ENCODE measurements around the gene HCN1.
"Not testable (repeated sequence)": the region's sequence is repeated elsewhere in the genome, so short reads cannot be mapped to it uniquely, and the experiment has no call there.

HCN1 gene

GRCh38 chr5:45372629-45373028 is 323.6 kb downstream of the HCN1 start:
- H3K9me3 Mint-ChIP-seq: peaks cover 4% of the 10 kb centered on the region
- no peak overlapping the region for H3K4me3 Mint-ChIP-seq
- H3K27me3 Mint-ChIP-seq: no peaks in the 10 kb centered on the region
- no peaks in the 10 kb centered on the region for H3K36me3 Mint-ChIP-seq
- H3K4me1 Mint-ChIP-seq: no peaks in the 10 kb centered on the region
- H3K27ac Mint-ChIP-seq: no peak overlapping the region
- no peak for DNase-seq (ENCODE audit: low spot score in 2 of 2)
- ATAC-seq (ENCODE audit: low read depth): no peak

- not testable (repeated sequence) for H3K4me1 Mint-ChIP-seq; ATAC-seq (ENCODE audit: low read depth); H3K27ac Mint-ChIP-seq; DNase-seq (ENCODE audit: low spot score in 2 of 2); H3K36me3 Mint-ChIP-seq; H3K27me3 Mint-ChIP-seq; H3K4me3 Mint-ChIP-seq; H3K9me3 Mint-ChIP-seq
These were observed 324.8 kb downstream of the HCN1 start for GRCh38 chr5:45371423-45371822.

DNA sequence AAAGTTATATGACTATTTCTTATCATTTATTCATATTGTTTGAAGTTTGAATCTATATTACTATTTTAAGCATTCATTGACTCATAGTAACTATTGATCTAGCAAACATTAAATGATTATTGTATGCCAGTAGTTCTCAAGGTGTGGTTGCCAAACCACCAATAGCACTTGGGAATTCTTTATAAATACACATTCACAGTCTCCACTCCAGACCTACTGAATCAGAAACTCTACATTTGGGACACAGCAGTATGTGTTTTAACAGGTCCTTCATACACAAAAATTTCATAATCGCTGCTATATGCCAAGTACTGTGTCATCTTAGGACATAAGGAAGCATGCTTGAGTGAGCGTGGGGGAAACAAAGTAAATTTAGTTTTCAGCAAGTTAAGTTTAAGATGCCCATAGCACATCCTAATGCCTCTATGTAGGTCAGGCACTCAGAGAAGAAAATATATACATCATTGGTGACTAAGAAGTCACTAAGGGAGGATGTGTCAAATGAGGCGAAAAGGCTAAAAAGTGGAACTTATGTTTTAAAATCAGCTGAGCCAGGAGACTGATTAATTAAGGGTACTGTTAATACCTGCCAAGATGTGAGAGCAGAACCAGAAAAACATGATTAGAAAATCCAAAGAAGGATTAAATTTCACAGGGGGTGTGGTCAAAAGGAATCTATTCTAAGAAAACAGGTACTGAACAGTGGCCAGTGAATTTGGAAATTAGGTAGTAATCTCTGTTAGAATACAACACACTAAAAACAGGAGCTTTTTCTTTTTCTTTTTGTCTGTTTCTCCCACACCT is 340.8 kb downstream of the HCN1 start:
- no peaks in the 10 kb centered on the region for H3K36me3 Mint-ChIP-seq
- ATAC-seq (ENCODE audit: low read depth): no peak

DNA sequence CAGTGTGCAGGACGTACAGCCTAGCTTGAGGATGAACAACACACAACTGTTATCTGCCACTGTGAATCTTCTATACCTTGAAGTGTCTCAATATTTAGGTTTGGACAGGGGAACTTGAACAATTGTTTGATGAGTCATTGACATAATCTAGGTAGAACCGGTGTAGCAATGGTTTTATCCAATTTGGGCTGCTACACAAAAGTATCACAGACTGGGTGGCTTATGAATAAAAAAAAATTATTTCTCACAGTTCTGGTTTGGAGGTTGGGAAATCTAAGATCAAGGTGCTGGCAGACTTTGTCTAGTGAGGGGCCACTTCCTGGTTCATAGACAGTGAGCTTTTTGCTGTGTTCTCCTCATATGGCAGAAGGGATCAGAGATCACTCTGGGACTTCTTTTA is 359.7 kb downstream of the HCN1 start:
- H3K27ac Mint-ChIP-seq: no peak overlapping the region
- no peak for DNase-seq (ENCODE audit: low spot score in 2 of 2)
- ATAC-seq (ENCODE audit: low read depth): no peak
- H3K36me3 Mint-ChIP-seq: no peaks in the 10 kb centered on the region
- peaks cover 11% of the 10 kb centered on the region for H3K9me3 Mint-ChIP-seq
- no peak overlapping the region for H3K4me3 Mint-ChIP-seq
- H3K27me3 Mint-ChIP-seq: no peaks in the 10 kb centered on the region
- H3K4me1 Mint-ChIP-seq: no peaks in the 10 kb centered on the region

More for the DNA sequence above, 340.8 kb downstream of the HCN1 start:
- Mint-ChIP-seq H3K27me3 (no peaks in the 10 kb centered on the region), H3K4me1 (no peaks in the 10 kb centered on the region), H3K4me3 (no peak overlapping the region), H3K27ac (no peak overlapping the region), H3K9me3 (peaks cover 6% of the 10 kb centered on the region)
- DNase-seq (ENCODE audit: low spot score in 2 of 2): no peak

- Mint-ChIP-seq H3K36me3 (no peaks in the 10 kb centered on the region), H3K27ac (no peak overlapping the region), H3K9me3 (peaks cover 11% of the 10 kb centered on the region), H3K4me3 (no peak overlapping the region), H3K4me1 (no peaks in the 10 kb centered on the region), H3K27me3 (no peaks in the 10 kb centered on the region)
- DNase-seq (ENCODE audit: low spot score in 2 of 2) (no peak), ATAC-seq (ENCODE audit: low read depth) (no peak)
These were observed 360.2 kb downstream of the HCN1 start for GRCh38 chr5:45335978-45336377.

- no peak overlapping the region for H3K4me3 Mint-ChIP-seq
- no peak overlapping the region for H3K27ac Mint-ChIP-seq
- ATAC-seq (ENCODE audit: low read depth) (no peak), DNase-seq (ENCODE audit: low spot score in 2 of 2) (no peak)
- peaks cover 11% of the 10 kb centered on the region for H3K9me3 Mint-ChIP-seq
- no peaks in the 10 kb centered on the region for H3K4me1 Mint-ChIP-seq
- H3K27me3 Mint-ChIP-seq: no peaks in the 10 kb centered on the region
- no peaks in the 10 kb centered on the region for H3K36me3 Mint-ChIP-seq
These were observed 360.8 kb downstream of the HCN1 start for GRCh38 chr5:45335346-45335745.

DNA sequence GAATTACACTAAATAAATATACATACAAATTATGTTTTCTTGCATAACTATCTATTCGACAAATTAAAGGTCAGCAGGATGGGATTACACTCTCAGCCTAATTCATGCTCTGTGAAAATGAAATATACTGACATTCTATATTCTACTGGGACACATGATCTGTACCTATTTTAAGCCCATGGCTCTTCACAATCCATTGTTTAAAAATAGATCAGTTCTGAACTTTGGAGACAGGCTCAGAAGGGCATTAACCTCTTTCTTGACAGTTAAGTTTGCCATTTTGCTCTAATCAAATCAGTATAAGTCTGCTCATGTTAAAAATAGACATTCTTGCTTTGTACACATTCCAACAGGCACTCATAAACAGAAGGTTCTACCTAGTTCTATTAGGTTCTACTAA is 361.2 kb downstream of the HCN1 start:
- no peak overlapping the region for H3K4me3 Mint-ChIP-seq
- DNase-seq (ENCODE audit: low spot score in 2 of 2): no peak
- no peak overlapping the region for H3K27ac Mint-ChIP-seq
- H3K4me1 Mint-ChIP-seq: no peaks in the 10 kb centered on the region
- no peaks in the 10 kb centered on the region for H3K27me3 Mint-ChIP-seq
- ATAC-seq (ENCODE audit: low read depth): no peak
- peaks cover 11% of the 10 kb centered on the region for H3K9me3 Mint-ChIP-seq
- H3K36me3 Mint-ChIP-seq: no peaks in the 10 kb centered on the region

- H3K4me3 Mint-ChIP-seq: not testable (repeated sequence)
These were observed 383.6 kb downstream of the HCN1 start for GRCh38 chr5:45312627-45313026.

GRCh38 chr5:45295231-45295630 is 400.9 kb downstream of the HCN1 start:
- DNase-seq (ENCODE audit: low spot score in 2 of 2): no peak
- H3K27me3 Mint-ChIP-seq: no peaks in the 10 kb centered on the region
- H3K9me3 Mint-ChIP-seq: peaks cover 6% of the 10 kb centered on the region
- H3K36me3 Mint-ChIP-seq: no peaks in the 10 kb centered on the region
- no peak for ATAC-seq (ENCODE audit: low read depth)
- H3K27ac Mint-ChIP-seq: no peak overlapping the region
- no peak overlapping the region for H3K4me3 Mint-ChIP-seq
- no peaks in the 10 kb centered on the region for H3K4me1 Mint-ChIP-seq

More at GRCh38 chr5:45312627-45313026, 383.6 kb downstream of the HCN1 start:
- not testable (repeated sequence) for DNase-seq (ENCODE audit: low spot score in 2 of 2); H3K9me3 Mint-ChIP-seq; H3K27me3 Mint-ChIP-seq; H3K4me1 Mint-ChIP-seq; H3K27ac Mint-ChIP-seq; H3K36me3 Mint-ChIP-seq; ATAC-seq (ENCODE audit: low read depth)

GRCh38 chr5:45288746-45289145 is 407.4 kb downstream of the HCN1 start:
- DNase-seq (ENCODE audit: low spot score in 2 of 2) (no peak), ATAC-seq (ENCODE audit: low read depth) (no peak)
- H3K4me1 Mint-ChIP-seq: no peaks in the 10 kb centered on the region
- H3K4me3 Mint-ChIP-seq: no peak overlapping the region
- H3K9me3 Mint-ChIP-seq: peaks cover 6% of the 10 kb centered on the region
- H3K27me3 Mint-ChIP-seq: no peaks in the 10 kb centered on the region
- no peak overlapping the region for H3K27ac Mint-ChIP-seq
- H3K36me3 Mint-ChIP-seq: no peaks in the 10 kb centered on the region

DNA sequence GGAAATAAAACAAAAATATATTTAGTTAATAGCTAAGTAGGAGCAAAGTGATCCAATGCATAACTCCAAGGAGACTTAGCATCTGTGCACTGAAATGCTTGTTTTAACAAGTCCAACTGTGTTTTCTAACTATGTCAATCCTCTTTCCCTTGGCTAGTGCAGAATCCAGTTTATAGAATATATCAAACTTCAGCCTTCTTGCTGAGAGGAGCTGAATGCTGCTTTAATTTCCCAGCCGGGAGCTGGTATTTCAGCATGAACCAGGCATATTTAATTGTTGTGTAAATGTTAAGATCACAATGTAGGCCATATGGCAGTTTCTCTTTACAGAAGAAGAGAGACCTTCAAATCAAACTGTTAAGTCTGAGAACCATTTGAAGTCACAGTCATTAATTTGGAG is 411.7 kb downstream of the HCN1 start:
- Mint-ChIP-seq H3K4me3 (no peak overlapping the region), H3K36me3 (no peaks in the 10 kb centered on the region), H3K9me3 (peaks cover 3% of the 10 kb centered on the region), H3K27me3 (no peaks in the 10 kb centered on the region), H3K27ac (no peak overlapping the region), H3K4me1 (no peaks in the 10 kb centered on the region)
- DNase-seq (ENCODE audit: low spot score in 2 of 2): no peak
- no peak for ATAC-seq (ENCODE audit: low read depth)

DNA sequence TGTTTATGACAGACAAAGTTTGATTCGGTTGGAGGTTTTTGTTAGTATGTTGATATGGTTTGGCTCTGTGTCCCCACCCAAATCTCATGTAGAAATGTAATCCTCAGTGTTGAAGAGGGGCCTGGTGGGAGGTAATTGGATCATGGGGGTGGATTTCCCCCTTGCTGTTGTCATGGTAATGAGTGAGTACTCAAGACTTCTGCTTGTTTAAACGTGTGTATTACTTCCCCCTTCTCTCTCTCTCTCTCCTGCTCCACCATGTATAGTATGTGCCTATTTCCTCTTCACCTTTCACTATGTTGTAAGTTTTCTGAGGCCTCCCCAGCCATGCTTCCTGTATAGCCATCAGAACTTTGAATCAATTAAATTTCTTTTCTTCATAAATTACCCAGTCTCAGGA is 415.1 kb downstream of the HCN1 start:
- Mint-ChIP-seq H3K9me3 (peaks cover 2% of the 10 kb centered on the region), H3K36me3 (no peaks in the 10 kb centered on the region), H3K4me1 (no peaks in the 10 kb centered on the region), H3K4me3 (no peak overlapping the region), H3K27ac (no peak overlapping the region), H3K27me3 (no peaks in the 10 kb centered on the region)
- DNase-seq (ENCODE audit: low spot score in 2 of 2): no peak
- ATAC-seq (ENCODE audit: low read depth): no peak

DNA sequence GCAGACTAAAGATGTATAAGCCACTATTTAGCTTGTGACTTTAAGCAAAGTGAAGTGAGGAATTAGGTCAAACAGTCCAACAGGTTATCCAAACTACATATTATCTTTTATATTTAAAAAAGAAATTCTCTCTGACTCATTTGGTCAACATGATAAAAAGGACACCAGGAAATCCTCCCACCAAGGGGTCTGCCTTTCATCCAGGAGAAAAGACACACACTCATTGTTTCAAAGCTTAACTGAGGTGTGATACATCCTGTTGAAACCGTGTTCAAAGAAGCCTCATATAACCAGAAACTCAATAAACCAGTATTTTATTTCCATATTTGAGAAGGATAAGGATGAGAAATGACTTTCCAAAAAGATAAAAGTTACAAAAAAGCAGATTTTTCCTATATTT is 417.1 kb downstream of the HCN1 start:
- DNase-seq (ENCODE audit: low spot score in 2 of 2) (no peak), ATAC-seq (ENCODE audit: low read depth) (no peak)
- Mint-ChIP-seq H3K27ac (no peak overlapping the region), H3K4me3 (no peak overlapping the region), H3K36me3 (no peaks in the 10 kb centered on the region), H3K27me3 (no peaks in the 10 kb centered on the region), H3K9me3 (peaks cover 5% of the 10 kb centered on the region), H3K4me1 (no peaks in the 10 kb centered on the region)

DNA sequence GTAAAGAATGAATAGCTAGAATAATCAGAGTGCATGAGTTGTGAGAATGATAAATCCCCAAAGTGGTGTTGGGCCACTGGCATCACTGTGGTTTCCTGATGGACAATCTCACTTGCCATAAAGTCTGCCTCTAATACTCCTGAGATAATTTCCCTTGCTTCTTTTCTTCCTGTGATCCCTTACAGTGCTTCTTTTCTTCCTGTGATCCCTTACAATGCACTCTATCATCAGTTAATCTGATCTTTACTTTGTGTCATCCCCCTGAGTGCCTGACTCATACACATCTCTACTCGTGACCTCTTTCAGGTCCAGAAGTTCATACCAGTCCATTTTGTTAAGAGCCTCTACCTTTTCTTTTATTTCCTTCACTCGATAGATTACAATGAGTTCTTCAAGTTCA is 418.3 kb downstream of the HCN1 start:
- ATAC-seq (ENCODE audit: low read depth): no peak
- DNase-seq (ENCODE audit: low spot score in 2 of 2): no peak
- Mint-ChIP-seq H3K9me3 (peaks cover 5% of the 10 kb centered on the region), H3K27ac (no peak overlapping the region), H3K27me3 (no peaks in the 10 kb centered on the region), H3K4me1 (no peaks in the 10 kb centered on the region), H3K4me3 (no peak overlapping the region), H3K36me3 (no peaks in the 10 kb centered on the region)

DNA sequence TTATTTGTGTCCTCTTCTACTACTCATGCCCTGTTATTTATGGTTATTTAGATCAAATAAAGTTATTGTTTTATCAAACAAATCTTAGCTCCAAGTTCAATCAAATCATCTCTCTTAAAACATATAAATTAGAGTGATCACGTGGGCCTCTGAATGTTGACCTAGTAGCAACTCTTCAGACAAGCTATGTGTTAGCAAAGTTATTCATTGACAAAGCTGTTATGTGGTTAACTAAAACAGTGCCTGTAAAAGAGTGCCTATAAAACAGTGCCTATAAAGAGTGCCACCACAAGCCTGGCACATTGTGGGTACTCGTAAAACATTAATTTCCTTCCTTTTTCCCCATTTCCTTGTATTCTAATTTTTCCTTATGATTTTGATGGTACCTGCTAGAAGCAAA is 421.9 kb downstream of the HCN1 start:
- DNase-seq (ENCODE audit: low spot score in 2 of 2) (no peak), ATAC-seq (ENCODE audit: low read depth) (no peak)
- H3K36me3 Mint-ChIP-seq: no peaks in the 10 kb centered on the region
- no peaks in the 10 kb centered on the region for H3K4me1 Mint-ChIP-seq
- H3K27ac Mint-ChIP-seq: no peak overlapping the region
- no peaks in the 10 kb centered on the region for H3K27me3 Mint-ChIP-seq
- peaks cover 3% of the 10 kb centered on the region for H3K9me3 Mint-ChIP-seq
- H3K4me3 Mint-ChIP-seq: no peak overlapping the region
